ENCODE data around the gene MED16.

MED16 gene

GRCh38 chr19:892243-892893 is 619 bp downstream of the MED16 start:
- TF ChIP-seq GATA3 (IDR thresholded peaks at IDR 0.05; ENCODE audit: low read depth, low read length) (no peak), GATA2 (IDR thresholded peaks at IDR 0.05; ENCODE audit: low read depth, low read length) (no peak)

GRCh38 chr19:890831-891230 is 2.2 kb downstream of the MED16 start:
- TF ChIP-seq GATA3 (IDR thresholded peaks at IDR 0.05; ENCODE audit: low read depth, low read length) (no peak), GATA2 (IDR thresholded peaks at IDR 0.05; ENCODE audit: low read depth, low read length) (no peak)

GRCh38 chr19:889662-890295 is 3.2 kb downstream of the MED16 start:
- TF ChIP-seq GATA2 (IDR thresholded peaks at IDR 0.05; ENCODE audit: low read depth, low read length) (no peak), GATA3 (IDR thresholded peaks at IDR 0.05; ENCODE audit: low read depth, low read length) (no peak)

GRCh38 chr19:888581-889385 is 4.2 kb downstream of the MED16 start:
- no peak for TF ChIP-seq GATA2 (IDR thresholded peaks at IDR 0.05; ENCODE audit: low read depth, low read length)
- TF ChIP-seq GATA3 (IDR thresholded peaks at IDR 0.05; ENCODE audit: low read depth, low read length) = no peak

GRCh38 chr19:887599-887998 is 5.4 kb downstream of the MED16 start:
- TF ChIP-seq GATA2 (IDR thresholded peaks at IDR 0.05; ENCODE audit: low read depth, low read length) = no peak
- TF ChIP-seq GATA3 (IDR thresholded peaks at IDR 0.05; ENCODE audit: low read depth, low read length) = no peak

- TF ChIP-seq GATA2 (IDR thresholded peaks at IDR 0.05; ENCODE audit: low read depth, low read length) (no peak), GATA3 (IDR thresholded peaks at IDR 0.05; ENCODE audit: low read depth, low read length) (no peak)
These were observed 5.9 kb downstream of the MED16 start for GRCh38 chr19:887072-887471.

- TF ChIP-seq GATA3 (IDR thresholded peaks at IDR 0.05; ENCODE audit: low read depth, low read length) = no peak
These were observed 7.3 kb downstream of the MED16 start for GRCh38 chr19:885536-886224.

GRCh38 chr19:884420-885211 is 8.4 kb downstream of the MED16 start:
- TF ChIP-seq GATA3 (IDR thresholded peaks at IDR 0.05; ENCODE audit: low read depth, low read length) = no peak
- no peak for TF ChIP-seq GATA2 (IDR thresholded peaks at IDR 0.05; ENCODE audit: low read depth, low read length)

GRCh38 chr19:883661-884211 is 9.3 kb downstream of the MED16 start:
- TF ChIP-seq GATA3 (IDR thresholded peaks at IDR 0.05; ENCODE audit: low read depth, low read length) = no peak
- no peak for TF ChIP-seq GATA2 (IDR thresholded peaks at IDR 0.05; ENCODE audit: low read depth, low read length)

- TF ChIP-seq GATA2 (IDR thresholded peaks at IDR 0.05; ENCODE audit: low read depth, low read length) = no peak
- no peak for TF ChIP-seq GATA3 (IDR thresholded peaks at IDR 0.05; ENCODE audit: low read depth, low read length)
These were observed 10.0 kb downstream of the MED16 start for GRCh38 chr19:882871-883497.

- TF ChIP-seq GATA2 (IDR thresholded peaks at IDR 0.05; ENCODE audit: low read depth, low read length) (no peak), GATA3 (IDR thresholded peaks at IDR 0.05; ENCODE audit: low read depth, low read length) (no peak)
These were observed 11.5 kb downstream of the MED16 start for GRCh38 chr19:881385-882071.

GRCh38 chr19:879711-880438 is 13.1 kb downstream of the MED16 start:
- TF ChIP-seq GATA2 (IDR thresholded peaks at IDR 0.05; ENCODE audit: low read depth, low read length) (no peak), GATA3 (IDR thresholded peaks at IDR 0.05; ENCODE audit: low read depth, low read length) (no peak)
